ENCODE data around the gene FSHB. TPM values are rescaled to one million over a fixed set of nuclear protein-coding genes. Genes with fewer than 3 reads are reported as not detected.
"Not testable (repeated sequence)": the region's sequence is repeated elsewhere in the genome, so short reads cannot be mapped to it uniquely, and the experiment has no call there.

Gene FSHB
- total RNA-seq, 1 donor, result not detected

- H3K9me3 ChIP-seq (ENCODE audit: low read depth, low read length), result no peaks in the 10 kb centered on the region
- H4K20me1 ChIP-seq (ENCODE audit: insufficient read depth, low read length), result no peaks in the 10 kb centered on the region
- no peak overlapping the region for H3K27ac ChIP-seq (ENCODE audit: low read depth, low read length)
- H3K4me1 ChIP-seq (ENCODE audit: insufficient read depth, low read length), result no peaks in the 10 kb centered on the region
- H2AFZ ChIP-seq (ENCODE audit: low read length), result peak overlapping the region; percentile 34
- TF ChIP-seq, protein P1, sequence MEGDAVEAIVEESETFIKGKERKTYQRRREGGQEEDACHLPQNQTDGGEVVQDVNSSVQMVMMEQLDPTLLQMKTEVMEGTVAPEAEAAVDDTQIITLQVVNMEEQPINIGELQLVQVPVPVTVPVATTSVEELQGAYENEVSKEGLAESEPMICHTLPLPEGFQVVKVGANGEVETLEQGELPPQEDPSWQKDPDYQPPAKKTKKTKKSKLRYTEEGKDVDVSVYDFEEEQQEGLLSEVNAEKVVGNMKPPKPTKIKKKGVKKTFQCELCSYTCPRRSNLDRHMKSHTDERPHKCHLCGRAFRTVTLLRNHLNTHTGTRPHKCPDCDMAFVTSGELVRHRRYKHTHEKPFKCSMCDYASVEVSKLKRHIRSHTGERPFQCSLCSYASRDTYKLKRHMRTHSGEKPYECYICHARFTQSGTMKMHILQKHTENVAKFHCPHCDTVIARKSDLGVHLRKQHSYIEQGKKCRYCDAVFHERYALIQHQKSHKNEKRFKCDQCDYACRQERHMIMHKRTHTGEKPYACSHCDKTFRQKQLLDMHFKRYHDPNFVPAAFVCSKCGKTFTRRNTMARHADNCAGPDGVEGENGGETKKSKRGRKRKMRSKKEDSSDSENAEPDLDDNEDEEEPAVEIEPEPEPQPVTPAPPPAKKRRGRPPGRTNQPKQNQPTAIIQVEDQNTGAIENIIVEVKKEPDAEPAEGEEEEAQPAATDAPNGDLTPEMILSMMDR (IDR thresholded peaks at IDR 0.05; ENCODE audit: extremely low read depth, low read depth, low read length), result no peak
- no peak overlapping the region for H3K4me3 ChIP-seq (ENCODE audit: insufficient read depth, low read length)
- H3K79me2 ChIP-seq (ENCODE audit: insufficient read depth, low read length), result no peaks in the 10 kb centered on the region
- H3K36me3 ChIP-seq (ENCODE audit: insufficient read depth, low read length), result no peaks in the 10 kb centered on the region
- H3K4me2 ChIP-seq (ENCODE audit: insufficient read depth, low read length), result no peak overlapping the region
- no peaks in the 10 kb centered on the region for H3K27me3 ChIP-seq (ENCODE audit: insufficient read depth, low read length)
- no peak for DNase-seq (ENCODE audit: insufficient read length, low spot score, missing footprints)
Measured at GRCh38 chr11:30197869-30198268, 32.9 kb upstream of the FSHB start.

DNA sequence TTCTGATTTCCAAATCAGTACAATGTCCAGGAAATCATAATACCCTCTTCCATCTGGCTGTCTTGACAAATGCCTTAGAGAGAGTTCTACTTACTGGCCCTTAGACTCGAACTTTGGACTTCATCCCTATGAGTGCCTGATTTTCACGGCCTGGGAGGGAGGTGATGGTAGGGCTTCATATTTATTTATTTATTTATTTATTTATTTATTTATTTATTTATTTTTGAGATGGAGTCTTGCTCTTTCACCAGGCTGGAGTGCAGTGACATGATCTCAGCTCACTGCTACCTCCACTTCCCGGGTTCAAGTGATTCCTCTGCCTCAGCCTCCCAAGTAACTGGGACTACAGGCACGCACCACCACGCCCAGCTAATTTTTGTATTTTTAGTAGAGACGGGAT, 27.8 kb upstream of the FSHB start:
- H2AFZ ChIP-seq (ENCODE audit: low read length); H3K4me2 ChIP-seq (ENCODE audit: insufficient read depth, low read length); H3K4me1 ChIP-seq (ENCODE audit: insufficient read depth, low read length); H3K27me3 ChIP-seq (ENCODE audit: insufficient read depth, low read length); H3K4me3 ChIP-seq (ENCODE audit: insufficient read depth, low read length); H3K79me2 ChIP-seq (ENCODE audit: insufficient read depth, low read length); H4K20me1 ChIP-seq (ENCODE audit: insufficient read depth, low read length); H3K9me3 ChIP-seq (ENCODE audit: low read depth, low read length); H3K27ac ChIP-seq (ENCODE audit: low read depth, low read length); H3K36me3 ChIP-seq (ENCODE audit: insufficient read depth, low read length); DNase-seq (ENCODE audit: insufficient read length, low spot score, missing footprints): not testable (repeated sequence)

GRCh38 chr11:30203850-30204249, 27.0 kb upstream of the FSHB start:
- DNase-seq (ENCODE audit: insufficient read length, low spot score, missing footprints), result no peak
- H3K27me3 ChIP-seq (ENCODE audit: insufficient read depth, low read length), result no peaks in the 10 kb centered on the region
- no peak overlapping the region for H3K4me2 ChIP-seq (ENCODE audit: insufficient read depth, low read length)
- no peak overlapping the region for H2AFZ ChIP-seq (ENCODE audit: low read length)
- H3K4me3 ChIP-seq (ENCODE audit: insufficient read depth, low read length), result no peak overlapping the region
- no peaks in the 10 kb centered on the region for H4K20me1 ChIP-seq (ENCODE audit: insufficient read depth, low read length)
- H3K79me2 ChIP-seq (ENCODE audit: insufficient read depth, low read length), result no peaks in the 10 kb centered on the region
- TF ChIP-seq, protein P1 (IDR thresholded peaks at IDR 0.05; ENCODE audit: extremely low read depth, low read depth, low read length), result no peak
- H3K9me3 ChIP-seq (ENCODE audit: low read depth, low read length), result no peaks in the 10 kb centered on the region
- H3K4me1 ChIP-seq (ENCODE audit: insufficient read depth, low read length), result no peaks in the 10 kb centered on the region
- H3K27ac ChIP-seq (ENCODE audit: low read depth, low read length), result no peak overlapping the region
- H3K36me3 ChIP-seq (ENCODE audit: insufficient read depth, low read length), result no peaks in the 10 kb centered on the region

DNA sequence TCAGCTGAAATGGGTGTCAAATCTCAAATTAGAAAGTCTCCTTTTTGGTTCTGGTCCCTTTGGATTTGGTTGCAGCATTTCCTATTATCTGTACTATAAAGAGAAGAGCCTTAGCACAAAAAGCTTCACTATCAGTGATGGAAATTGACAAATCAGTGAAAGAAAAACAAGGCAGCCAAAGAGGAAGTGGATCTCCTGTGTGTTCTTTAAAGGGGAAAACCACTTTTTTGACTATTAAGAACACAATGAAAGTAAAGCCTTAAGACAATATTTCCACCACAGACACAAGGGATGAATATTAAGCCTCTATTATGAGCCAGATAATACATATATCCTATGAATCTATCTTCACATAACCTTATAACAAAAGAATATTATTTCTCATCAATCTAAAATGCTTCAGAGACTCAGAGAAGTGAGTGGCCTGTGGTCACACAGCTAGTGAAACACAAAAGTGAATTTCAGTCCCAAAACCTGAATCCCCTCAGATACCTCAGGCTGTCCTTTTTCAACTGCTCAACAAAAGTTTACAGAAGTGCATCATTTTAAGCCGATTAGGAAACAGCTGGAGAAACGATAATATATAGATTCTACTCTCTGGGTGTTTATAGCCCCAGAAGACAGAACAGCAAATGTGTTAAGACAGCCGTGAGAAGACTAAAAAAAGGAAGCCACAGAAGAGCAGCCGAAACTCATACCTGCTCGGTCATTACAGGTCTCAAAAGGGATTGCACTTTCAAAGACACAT, 24.4 kb upstream of the FSHB start:
- Histone ChIP-seq H4K20me1 (ENCODE audit: insufficient read depth, low read length) (no peaks in the 10 kb centered on the region), H3K4me1 (ENCODE audit: insufficient read depth, low read length) (no peaks in the 10 kb centered on the region)
- no peak for DNase-seq (ENCODE audit: insufficient read length, low spot score, missing footprints)

More for the DNA sequence above, 24.4 kb upstream of the FSHB start:
- Histone ChIP-seq H3K27ac (ENCODE audit: low read depth, low read length) (no peak overlapping the region), H3K27me3 (ENCODE audit: insufficient read depth, low read length) (no peaks in the 10 kb centered on the region), H2AFZ (ENCODE audit: low read length) (no peak overlapping the region), H3K9me3 (ENCODE audit: low read depth, low read length) (no peaks in the 10 kb centered on the region), H3K4me2 (ENCODE audit: insufficient read depth, low read length) (no peak overlapping the region), H3K4me3 (ENCODE audit: insufficient read depth, low read length) (no peak overlapping the region), H3K36me3 (ENCODE audit: insufficient read depth, low read length) (no peaks in the 10 kb centered on the region), H3K79me2 (ENCODE audit: insufficient read depth, low read length) (no peaks in the 10 kb centered on the region)
- TF ChIP-seq, protein P1 (IDR thresholded peaks at IDR 0.05; ENCODE audit: extremely low read depth, low read depth, low read length), result no peak
